GM12891 (cell line): ENCODE results near the gene MAPK8IP1.
A peak's percentile ranks its signal among the peaks of the same experiment; 100 is the strongest.
"Not testable (repeated sequence)": the region's sequence is repeated elsewhere in the genome, so short reads cannot be mapped to it uniquely, and the experiment has no call there.

Experiments used
- DNase-seq: peaks from one replicate; pipeline ENCODE4 v3.0.0; 2011; ENCODE audit warnings: low spot score; ENCODE audit not compliant: insufficient read length
- FAIRE-seq: peaks from 2 replicates; lab custom pipeline; 2011; peaks lifted over from hg19 to GRCh38; lab: Jason Lieb, UNC
- PAX5 ChIP-seq: IDR thresholded peaks from 2 replicates; pipeline ENCODE4 v1.6.1; 2011; ENCODE audit warnings: low read length, moderate library complexity, mild to moderate bottlenecking; ENCODE audit not compliant: insufficient read depth, severe bottlenecking
- POLR2A ChIP-seq: IDR thresholded peaks from 2 replicates; pipeline ENCODE4 v1.6.1; 2011; ENCODE audit warnings: low read depth, low read length, control low read depth
- POLR2AphosphoS5 ChIP-seq: IDR thresholded peaks from 2 replicates; pipeline ENCODE4 v1.6.1; 2011; ENCODE audit warnings: low read depth, low read length, control low read depth
- POU2F2 ChIP-seq: IDR thresholded peaks from 2 replicates; pipeline ENCODE4 v1.6.1; 2011; ENCODE audit warnings: low read depth, mild to moderate bottlenecking, control low read depth, low read length, moderate library complexity
- SPI1 ChIP-seq: IDR thresholded peaks from 2 replicates; pipeline ENCODE4 v1.6.1; 2011; ENCODE audit warnings: low read depth, low read length, control low read depth
- TAF1 ChIP-seq: IDR thresholded peaks from 2 replicates; pipeline ENCODE4 v1.6.1; 2011; ENCODE audit warnings: low read depth, low read length, control low read depth

The MAPK8IP1 gene

GRCh38 chr11:45889555-45889954 lies 4.1 kb downstream of the MAPK8IP1 start:
- DNase-seq: no peak
- no peak for FAIRE-seq
- no peak for TF ChIP-seq POLR2AphosphoS5
- TF ChIP-seq POLR2A: no peak
- TF ChIP-seq POU2F2: no peak
- TF ChIP-seq SPI1: no peak
- no peak for TF ChIP-seq PAX5
- TF ChIP-seq TAF1: no peak

- TF ChIP-seq SPI1 (no peak), TAF1 (no peak), PAX5 (no peak), POLR2A (no peak), POLR2AphosphoS5 (no peak), POU2F2 (no peak)
- FAIRE-seq: no peak
- DNase-seq: no peak
Measured at GRCh38 chr11:45889966-45890365, 4.5 kb downstream of the MAPK8IP1 start.

- FAIRE-seq (no peak), DNase-seq (no peak)
- TF ChIP-seq POU2F2: no peak
- TF ChIP-seq POLR2AphosphoS5: no peak
Measured at GRCh38 chr11:45890886-45891550, 5.6 kb downstream of the MAPK8IP1 start.

GRCh38 chr11:45892856-45893255 lies 7.4 kb downstream of the MAPK8IP1 start:
- DNase-seq (no peak), FAIRE-seq (no peak)
- no peak for TF ChIP-seq POLR2AphosphoS5
- TF ChIP-seq POU2F2: no peak
- TF ChIP-seq SPI1: no peak
- no peak for TF ChIP-seq POLR2A
- no peak for TF ChIP-seq TAF1
- no peak for TF ChIP-seq PAX5

- FAIRE-seq: no peak
Measured at GRCh38 chr11:45894555-45895247, 9.2 kb downstream of the MAPK8IP1 start.

GRCh38 chr11:45895553-45896259 lies 10.3 kb downstream of the MAPK8IP1 start:
- FAIRE-seq: no peak
- DNase-seq: no peak
- no peak for TF ChIP-seq PAX5
- no peak for TF ChIP-seq POLR2AphosphoS5
- TF ChIP-seq POLR2A: no peak

More at GRCh38 chr11:45894555-45895247, 9.2 kb downstream of the MAPK8IP1 start:
- no peak for TF ChIP-seq TAF1
- TF ChIP-seq PAX5: no peak
- no peak for TF ChIP-seq POLR2A
- TF ChIP-seq POU2F2: no peak
- no peak for TF ChIP-seq SPI1
- no peak for TF ChIP-seq POLR2AphosphoS5
- DNase-seq: no peak

GRCh38 chr11:45896422-45896984 lies 11.1 kb downstream of the MAPK8IP1 start:
- FAIRE-seq (no peak), DNase-seq (no peak)
- TF ChIP-seq PAX5 (no peak), SPI1 (no peak), POLR2A (no peak), TAF1 (no peak)

- no peak for DNase-seq
- FAIRE-seq: no peak
- no peak for TF ChIP-seq PAX5
- no peak for TF ChIP-seq SPI1
- TF ChIP-seq POLR2AphosphoS5: no peak
- TF ChIP-seq TAF1: no peak
- TF ChIP-seq POLR2A: no peak
- no peak for TF ChIP-seq POU2F2
Measured at GRCh38 chr11:45897556-45897955, 12.1 kb downstream of the MAPK8IP1 start.

GRCh38 chr11:45899086-45899447 lies 13.6 kb downstream of the MAPK8IP1 start:
- FAIRE-seq (no peak), DNase-seq (no peak)
- TF ChIP-seq SPI1 (no peak), PAX5 (no peak), POLR2A (no peak), TAF1 (no peak), POU2F2 (no peak), POLR2AphosphoS5 (no peak)

- FAIRE-seq: peak; percentile 5
- TF ChIP-seq POU2F2 (no peak), POLR2AphosphoS5 (no peak), PAX5 (no peak), SPI1 (no peak), TAF1 (no peak), POLR2A (no peak)
- DNase-seq: peak; percentile 90
Measured at GRCh38 chr11:45899448-45900174, 14.2 kb downstream of the MAPK8IP1 start.

- FAIRE-seq, DNase-seq: not testable (repeated sequence)
Measured at GRCh38 chr11:45900175-45900800, 14.8 kb downstream of the MAPK8IP1 start.
